Kidney epithelial cell (primary cell): ENCODE results near the gene PCDH15. TPM values are rescaled to one million over a fixed set of nuclear protein-coding genes. Genes with fewer than 3 reads are reported as not detected.

Source experiments
- DNase-seq: peaks from one replicate; pipeline ENCODE4 v3.0.0-alpha.2; 2010; ENCODE audit warnings: low read depth
- H3K27me3 ChIP-seq: 2 replicates; pipeline ENCODE4 v1.6.0; 2011; ENCODE audit warnings: low read length; ENCODE audit not compliant: control insufficient read depth, insufficient read depth
- H3K36me3 ChIP-seq: 2 replicates; pipeline ENCODE4 v1.5.1; 2011; ENCODE audit warnings: low read length; ENCODE audit not compliant: control insufficient read depth, insufficient read depth
- H3K4me3 ChIP-seq: 2 replicates; pipeline ENCODE4 v1.5.1; 2011; ENCODE audit warnings: low read depth, mild to moderate bottlenecking, control low read depth, low read length
- total RNA-seq: library from RNA; depleted of rRNA; stranded (reverse); fragments of >200 nt; gene quantifications from 2 replicates; pipeline ENCODE4 v1.2.3, GENCODE V29; 2015
- TF ChIP-seq, protein P1 (sequence below): IDR thresholded peaks from 2 replicates; pipeline ENCODE4 v1.5.1; 2011; ENCODE audit warnings: mild to moderate bottlenecking, moderate library complexity, low read length, control low read depth, inconsistent platforms; ENCODE audit not compliant: insufficient read depth, poor library complexity, severe bottlenecking

Gene PCDH15
- total RNA-seq, 1 donor from 2014 or later: not detected

DNA sequence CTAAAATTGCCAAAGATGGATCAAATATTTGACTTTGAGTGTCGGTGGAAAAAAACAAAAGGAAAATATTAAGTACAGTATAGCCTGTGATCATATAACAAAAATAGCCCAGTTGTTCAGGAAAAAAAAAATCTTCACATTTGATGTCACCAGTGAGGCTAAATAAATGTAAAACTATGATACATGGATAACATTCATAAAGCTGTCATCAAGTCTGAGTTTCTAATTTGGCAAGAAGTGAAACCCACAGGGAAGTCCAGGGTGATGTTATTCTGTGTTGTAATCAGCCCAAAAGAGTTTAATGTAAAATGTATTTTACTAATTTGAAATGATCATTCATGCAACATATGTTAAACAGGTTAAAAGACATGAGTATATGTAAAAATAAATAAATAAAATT is 908.0 kb downstream of the PCDH15 start:
- H3K4me3 ChIP-seq: no peak overlapping the region
- TF ChIP-seq, protein P1, sequence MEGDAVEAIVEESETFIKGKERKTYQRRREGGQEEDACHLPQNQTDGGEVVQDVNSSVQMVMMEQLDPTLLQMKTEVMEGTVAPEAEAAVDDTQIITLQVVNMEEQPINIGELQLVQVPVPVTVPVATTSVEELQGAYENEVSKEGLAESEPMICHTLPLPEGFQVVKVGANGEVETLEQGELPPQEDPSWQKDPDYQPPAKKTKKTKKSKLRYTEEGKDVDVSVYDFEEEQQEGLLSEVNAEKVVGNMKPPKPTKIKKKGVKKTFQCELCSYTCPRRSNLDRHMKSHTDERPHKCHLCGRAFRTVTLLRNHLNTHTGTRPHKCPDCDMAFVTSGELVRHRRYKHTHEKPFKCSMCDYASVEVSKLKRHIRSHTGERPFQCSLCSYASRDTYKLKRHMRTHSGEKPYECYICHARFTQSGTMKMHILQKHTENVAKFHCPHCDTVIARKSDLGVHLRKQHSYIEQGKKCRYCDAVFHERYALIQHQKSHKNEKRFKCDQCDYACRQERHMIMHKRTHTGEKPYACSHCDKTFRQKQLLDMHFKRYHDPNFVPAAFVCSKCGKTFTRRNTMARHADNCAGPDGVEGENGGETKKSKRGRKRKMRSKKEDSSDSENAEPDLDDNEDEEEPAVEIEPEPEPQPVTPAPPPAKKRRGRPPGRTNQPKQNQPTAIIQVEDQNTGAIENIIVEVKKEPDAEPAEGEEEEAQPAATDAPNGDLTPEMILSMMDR: no peak
- H3K27me3 ChIP-seq: no peaks in the 10 kb centered on the region
- no peak for DNase-seq
- H3K36me3 ChIP-seq: no peaks in the 10 kb centered on the region

DNA sequence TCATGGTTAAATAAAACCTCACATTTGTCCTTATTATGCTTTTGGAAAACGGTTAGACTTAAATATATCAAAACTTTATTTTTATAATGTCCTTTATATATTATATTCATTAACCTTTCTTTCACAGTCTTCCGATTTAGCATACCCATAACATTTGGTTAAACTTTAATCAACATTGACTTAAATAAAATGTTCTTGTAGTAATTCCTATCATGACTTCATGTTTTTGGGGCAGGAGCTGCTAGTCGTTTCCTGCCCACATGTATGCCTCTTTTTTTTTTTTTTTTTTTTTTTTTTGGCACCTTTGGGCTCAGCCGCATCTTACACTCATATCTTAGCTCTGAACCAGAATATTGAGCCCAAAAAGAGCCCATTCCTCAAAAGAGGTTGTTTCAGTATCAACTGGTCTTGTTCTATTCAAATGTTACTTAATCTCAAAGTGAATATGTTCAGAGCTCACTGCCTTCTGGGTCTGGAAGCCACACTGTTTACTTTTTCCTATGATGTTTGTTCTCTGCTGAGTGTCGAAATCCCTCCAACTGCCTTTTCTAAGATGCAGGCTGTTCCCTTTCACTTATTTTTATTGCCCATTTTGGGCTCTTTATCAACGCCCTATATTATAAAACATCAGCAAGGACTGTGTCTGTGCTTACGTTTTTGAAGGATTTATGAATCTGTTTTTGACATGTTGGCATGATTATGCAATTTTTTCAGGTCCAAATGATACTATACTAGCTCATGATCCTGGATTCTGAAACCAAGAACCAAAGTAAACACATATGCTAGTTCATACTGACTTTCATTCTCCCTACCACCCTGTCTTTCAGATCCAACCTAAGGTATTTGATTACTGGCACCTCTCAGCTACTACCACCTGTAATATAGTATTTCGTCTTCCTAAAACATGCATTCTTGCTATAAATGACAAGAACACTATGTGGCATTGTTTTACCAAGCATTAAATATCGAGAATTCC is 914.4 kb downstream of the PCDH15 start:
- no peak overlapping the region for H3K4me3 ChIP-seq
- no peaks in the 10 kb centered on the region for H3K27me3 ChIP-seq
- TF ChIP-seq, protein P1: no peak
- DNase-seq: no peak
- no peaks in the 10 kb centered on the region for H3K36me3 ChIP-seq

DNA sequence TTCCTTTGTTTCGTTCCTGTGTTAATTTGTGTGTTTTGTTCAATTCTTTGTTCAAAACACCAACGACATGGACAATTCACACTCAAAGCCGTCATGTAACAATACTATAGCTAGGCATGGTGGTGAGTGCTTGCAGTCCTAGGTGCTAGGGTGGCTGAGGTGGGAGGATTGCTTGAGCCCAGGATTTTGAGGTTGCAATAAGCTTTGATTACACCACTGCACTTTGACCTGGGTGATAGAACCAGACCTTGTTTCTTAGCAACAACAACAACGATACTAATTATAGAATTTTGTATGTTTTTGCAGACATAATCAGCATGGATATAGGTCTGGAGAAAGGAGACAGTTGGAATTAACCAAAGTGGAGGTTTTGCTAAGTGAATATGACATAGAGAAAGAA is 936.2 kb downstream of the PCDH15 start:
- TF ChIP-seq, protein P1: no peak
- Histone ChIP-seq H3K27me3 (no peaks in the 10 kb centered on the region), H3K4me3 (no peak overlapping the region), H3K36me3 (no peaks in the 10 kb centered on the region)
- DNase-seq: no peak

DNA sequence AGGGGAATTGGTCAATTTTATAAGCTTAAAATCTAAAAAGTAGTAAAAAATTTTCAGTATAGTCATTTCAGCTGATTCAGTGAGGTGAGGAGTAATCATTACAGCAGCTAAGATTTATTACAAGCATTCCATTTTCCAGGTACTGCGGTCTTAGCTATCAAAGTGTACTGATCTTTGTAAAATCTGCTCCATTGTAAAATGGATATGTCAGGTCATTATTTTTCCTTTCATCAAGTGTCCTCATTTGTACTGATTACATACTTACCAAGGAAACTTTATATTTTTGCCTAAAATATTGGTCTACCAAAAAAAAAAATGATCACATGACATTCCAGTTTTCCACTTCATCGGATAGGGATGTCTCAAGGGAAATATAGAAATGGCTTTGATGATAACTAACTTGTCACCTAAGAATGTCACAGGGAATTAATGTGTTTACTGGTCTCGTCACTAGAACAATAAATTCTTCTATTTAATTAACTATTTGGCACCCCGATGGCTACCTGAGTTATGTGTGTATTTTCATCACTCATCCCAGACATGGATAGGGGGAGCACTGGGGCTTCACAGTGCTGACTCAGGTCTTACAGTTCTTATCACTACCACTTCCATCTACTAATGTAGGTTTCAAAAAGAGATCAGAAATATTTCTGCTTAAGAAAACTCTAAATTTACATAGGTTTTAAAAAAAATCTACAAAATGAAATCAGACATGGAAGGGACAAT is 948.4 kb downstream of the PCDH15 start:
- DNase-seq: no peak
- Histone ChIP-seq H3K27me3 (no peaks in the 10 kb centered on the region), H3K4me3 (no peak overlapping the region), H3K36me3 (no peaks in the 10 kb centered on the region)
- TF ChIP-seq, protein P1: no peak

DNA sequence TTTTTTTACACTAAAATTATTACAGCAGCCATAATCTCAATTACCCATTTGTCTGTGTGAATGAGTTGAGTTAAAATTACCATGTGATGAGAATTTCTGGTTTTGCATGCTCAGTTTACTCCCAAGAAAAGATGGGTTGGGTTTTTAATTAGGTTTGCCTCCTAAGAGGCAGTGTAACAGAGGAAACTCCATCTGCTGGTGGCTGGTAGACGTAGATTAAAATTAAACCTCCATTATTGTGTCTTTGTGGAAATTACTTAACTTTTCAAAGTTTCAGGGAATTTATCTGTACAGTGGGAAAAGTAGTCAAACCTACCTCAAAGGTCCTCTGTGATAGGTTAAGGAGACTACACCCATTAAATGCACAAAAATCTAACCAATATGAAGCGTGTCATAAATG is 954.2 kb downstream of the PCDH15 start:
- H3K27me3 ChIP-seq: no peaks in the 10 kb centered on the region
- TF ChIP-seq, protein P1: peak; percentile 12
- H3K36me3 ChIP-seq: no peaks in the 10 kb centered on the region
- no peak overlapping the region for H3K4me3 ChIP-seq
- DNase-seq: no peak
